HuH-7 (cell line): ENCODE results near the gene RGS7.

Experiments used
- DNase-seq: peaks from one replicate; pipeline ENCODE4 v3.0.0; 2011; ENCODE audit warnings: low spot score

The RGS7 gene

DNA sequence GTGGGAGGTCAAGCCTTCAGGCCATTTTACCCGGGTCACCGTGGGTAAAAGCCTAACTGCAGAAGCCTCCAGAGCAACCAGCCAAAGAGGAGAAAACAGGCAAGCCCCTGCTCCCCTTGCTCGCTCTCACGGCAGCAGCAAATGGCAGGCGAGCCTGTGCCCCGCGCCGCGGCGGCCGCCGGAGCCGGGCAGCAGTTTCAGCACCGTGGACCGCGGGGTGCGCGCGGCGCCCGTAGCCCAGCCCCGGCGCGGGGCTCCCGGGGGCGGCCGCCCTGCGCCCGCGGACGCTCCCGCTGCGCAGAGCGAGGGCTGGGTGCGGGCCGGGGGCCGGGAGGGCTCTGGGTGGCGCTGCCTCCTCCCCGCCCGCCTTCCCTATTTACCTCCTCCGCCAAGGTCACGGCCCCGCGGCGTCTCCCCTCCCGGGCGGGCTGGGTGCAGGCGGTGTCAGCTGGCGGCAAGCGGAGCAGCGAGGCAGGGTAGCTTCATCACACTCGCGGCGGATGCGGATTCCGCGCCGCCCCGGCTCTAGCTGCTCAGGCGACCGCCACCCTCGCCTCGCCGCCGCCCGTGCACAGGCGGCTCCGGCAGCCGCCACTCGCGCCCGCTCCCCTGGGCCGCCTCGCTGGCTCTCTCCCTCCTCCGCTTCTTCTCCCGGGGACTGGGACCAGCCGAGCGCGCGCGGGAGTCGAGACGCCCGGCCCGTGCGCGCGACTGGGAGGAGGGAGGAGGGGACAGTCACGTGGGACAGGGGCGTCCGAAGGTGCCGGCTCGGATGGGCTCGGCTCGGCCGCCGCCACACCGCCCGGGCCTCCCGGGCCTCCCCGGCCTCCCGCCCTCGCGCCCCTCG, at the start of gene RGS7:
TSS of gene RGS7 (minus strand) at position 687 of the 847 bp plus-strand sequence.
- peak; percentile 67 for DNase-seq

DNA sequence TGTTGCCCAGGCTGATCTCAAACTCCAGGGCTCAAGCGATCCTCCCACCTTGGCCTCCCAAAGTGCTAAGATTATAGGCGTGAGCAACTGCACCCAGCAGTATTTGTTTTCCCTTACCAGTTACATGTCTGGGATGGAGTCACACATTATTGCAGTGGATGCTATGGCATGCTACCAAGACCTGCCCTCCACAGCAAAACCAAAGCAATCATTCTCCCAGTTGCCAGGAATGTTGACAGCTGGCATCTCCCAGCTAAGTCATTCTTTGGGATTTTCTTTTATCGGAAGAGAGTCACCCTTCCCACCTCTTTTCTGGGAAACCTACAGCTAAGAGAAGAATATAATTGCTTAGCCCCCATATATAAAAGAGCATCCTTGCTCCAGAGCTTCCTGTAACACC, 49.4 kb upstream of the RGS7 start:
- DNase-seq: no peak

DNA sequence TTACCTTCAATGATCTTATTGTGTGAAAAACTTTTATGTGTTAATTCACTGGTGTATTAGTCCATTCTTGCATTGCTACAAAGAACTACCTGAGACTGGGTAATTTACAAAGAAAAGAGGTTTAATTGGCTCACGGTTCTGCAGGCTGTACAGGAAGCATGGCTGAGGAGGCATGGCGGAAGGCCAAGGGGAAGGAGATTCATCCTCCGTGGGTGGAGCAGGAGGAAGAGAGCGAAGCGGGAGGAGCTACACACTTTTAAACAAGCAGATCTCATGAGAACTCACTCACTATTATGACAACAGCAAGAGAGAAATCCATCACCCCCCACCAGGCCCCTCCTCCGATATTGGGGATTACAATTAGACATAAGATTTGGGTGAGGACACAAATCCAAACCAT, 44.2 kb upstream of the RGS7 start:
- DNase-seq: no peak

DNA sequence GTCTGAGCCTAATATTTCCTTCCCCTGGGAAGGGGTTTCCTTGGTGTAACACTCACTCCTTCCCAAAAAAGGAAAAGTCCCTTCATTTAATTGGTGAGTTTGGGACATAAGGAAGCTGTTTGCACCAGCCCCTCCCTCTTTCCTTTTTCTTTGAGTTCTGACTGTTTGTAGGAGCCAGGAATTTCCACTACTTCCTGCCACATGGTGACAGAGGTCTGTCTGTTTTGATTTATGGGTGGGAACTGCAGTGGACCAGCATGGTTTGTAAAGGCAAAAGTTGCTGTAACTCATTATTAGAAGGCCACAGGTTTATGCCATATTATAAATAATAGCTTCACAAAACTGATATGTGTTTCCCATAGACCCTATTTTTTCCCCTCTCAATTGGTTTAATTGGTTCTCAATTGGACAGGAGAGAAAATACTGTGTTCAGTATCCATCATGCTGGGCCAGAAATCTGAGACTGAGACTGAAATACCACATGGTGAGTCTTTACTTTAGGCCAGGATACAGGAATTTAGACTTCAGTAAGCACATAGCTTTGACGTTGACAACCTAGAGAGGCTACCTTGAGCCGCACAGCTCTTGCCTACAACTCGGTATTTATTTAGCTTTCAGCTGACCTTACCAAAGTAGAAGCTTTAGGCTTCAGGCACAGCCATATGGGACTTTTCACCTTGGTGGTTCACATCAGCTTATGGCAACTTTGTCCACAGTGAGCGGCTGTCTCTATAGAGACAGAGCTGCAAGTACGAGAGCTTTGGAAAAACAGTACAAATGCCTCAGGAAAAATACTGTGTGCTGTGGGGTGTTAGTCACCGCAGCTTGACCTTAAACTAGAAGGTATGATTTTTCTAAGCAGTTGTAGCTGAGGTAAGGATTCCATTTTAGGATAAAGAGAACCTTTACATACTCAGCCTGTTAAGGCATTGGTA, 40.0 kb upstream of the RGS7 start:
- DNase-seq: no peak

DNA sequence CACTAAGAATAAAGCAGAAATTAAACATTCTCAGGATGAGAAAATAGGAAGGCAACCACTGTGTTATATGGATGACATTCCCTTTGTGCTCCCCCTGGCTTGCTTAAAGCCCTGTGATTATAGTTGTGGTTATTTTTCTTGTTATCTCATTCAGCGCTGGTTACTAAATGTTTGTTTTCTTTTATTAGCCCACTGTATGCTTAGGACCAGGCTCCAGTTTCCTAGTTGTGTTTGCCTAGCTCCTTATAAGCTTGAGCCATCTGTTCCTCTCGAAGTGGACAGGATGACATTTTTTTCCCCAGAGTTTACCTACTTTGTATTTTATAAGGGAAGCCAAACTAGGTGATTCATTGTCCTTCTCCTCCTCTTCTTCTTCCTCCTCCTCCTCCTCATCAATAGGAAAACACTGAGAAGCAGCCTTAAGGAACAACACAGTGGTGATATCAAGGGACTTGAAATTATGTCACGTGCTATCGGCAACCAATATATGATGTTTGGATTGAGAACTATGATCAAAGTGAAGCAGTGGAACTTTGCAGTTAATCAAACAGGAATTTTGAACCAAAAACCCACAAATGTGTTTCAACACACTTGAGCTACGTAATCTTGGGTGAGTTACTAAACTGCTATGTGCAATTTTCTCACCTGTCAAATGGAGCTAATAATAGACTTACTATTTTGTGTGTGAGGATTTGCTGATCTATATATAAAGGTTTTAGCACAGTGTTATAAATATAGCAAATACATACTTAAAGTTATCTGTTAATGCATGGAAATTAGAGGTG, 35.1 kb upstream of the RGS7 start:
- DNase-seq: peak; percentile 23

DNA sequence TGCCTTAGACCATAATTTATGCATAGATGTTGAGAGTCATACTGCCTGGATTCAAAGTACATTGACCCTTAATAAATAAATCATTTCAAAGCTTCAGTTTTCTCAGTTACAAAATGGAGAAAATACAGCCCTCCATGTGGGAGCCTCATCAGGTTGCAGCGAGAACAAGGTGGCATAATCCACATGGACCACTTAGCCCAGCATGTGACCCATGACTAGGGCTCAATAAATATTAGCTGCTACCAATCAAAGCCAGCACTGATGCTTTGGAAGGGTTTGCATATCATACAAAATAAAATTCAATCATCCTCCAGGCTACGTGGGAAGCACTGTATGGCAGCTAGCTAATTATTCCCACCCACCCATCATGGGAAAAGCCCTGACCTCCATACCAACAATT, 33.5 kb upstream of the RGS7 start:
- DNase-seq: no peak

DNA sequence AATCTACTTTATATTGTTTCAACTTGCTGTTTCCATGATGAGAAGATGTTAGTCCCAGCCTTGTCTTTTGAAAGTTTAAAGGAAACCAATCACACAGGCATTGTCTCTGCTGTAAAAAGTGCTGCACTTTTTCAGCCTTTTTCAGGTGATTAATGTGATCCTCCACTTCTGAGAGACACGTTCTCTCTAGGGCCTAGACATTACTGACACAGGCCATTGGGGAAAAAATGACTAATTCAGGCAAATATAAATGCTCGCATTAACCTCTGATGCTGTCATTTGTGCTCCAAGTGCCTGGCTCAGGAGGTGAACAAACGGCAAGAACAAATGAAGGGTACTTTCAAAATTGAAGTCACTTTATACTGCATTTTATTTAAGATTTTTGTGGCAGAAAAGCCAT, 32.4 kb upstream of the RGS7 start:
- DNase-seq: no peak

DNA sequence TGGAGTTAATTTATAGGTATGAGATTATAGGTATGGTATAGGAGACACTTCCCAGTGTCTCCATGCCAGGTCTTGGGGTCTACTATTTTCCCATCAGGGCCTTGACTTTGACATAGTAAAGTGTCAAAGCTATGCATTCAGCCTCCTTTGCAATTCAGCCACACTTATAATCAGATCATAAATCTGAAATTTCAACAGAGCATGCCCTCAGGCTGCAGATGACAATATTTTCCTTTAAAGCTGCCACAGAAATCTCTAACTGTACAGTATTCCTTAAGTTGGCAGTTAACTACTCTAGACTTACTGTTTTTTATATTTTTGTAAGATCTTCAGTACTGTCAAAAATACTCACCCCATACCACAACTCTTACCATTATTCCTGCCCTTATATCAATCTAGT, 30.2 kb upstream of the RGS7 start:
- no peak for DNase-seq

DNA sequence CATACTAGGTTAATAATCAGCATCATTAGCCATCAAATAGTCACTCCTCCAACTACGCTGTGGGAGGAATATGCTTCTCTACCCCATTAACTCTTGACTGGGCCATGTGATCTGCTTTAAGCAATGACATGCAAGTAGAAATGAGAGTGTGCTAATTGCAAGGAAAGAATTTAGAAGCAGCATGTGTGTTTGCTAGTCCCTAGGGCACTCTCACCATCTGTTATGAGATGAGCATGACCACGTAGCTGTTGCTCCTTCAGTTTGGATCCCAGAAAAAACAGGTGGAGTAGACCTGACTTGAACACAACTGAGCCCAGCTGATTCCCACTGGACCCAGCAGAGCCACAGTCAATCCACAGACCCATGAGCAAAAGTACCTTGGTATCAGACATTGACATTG, 19.7 kb upstream of the RGS7 start:
- DNase-seq: no peak

DNA sequence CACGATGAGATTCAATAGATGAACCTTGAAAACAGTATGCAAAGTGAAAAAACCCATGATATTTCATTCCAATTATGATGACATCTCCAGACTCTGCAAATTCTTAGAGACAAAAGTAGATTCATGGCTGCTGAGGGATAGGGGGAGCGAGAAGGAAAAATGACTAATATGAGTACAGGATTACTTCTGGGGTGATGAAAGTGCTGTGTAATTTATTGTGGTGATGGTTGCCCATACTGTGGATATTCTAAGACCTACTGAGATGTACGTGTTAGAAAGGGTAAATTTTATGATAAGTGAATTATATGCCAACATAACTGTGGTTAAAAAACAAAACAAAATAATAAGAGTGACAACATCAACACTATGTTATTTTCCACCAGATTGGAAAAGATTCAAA, 18.9 kb upstream of the RGS7 start:
- no peak for DNase-seq

DNA sequence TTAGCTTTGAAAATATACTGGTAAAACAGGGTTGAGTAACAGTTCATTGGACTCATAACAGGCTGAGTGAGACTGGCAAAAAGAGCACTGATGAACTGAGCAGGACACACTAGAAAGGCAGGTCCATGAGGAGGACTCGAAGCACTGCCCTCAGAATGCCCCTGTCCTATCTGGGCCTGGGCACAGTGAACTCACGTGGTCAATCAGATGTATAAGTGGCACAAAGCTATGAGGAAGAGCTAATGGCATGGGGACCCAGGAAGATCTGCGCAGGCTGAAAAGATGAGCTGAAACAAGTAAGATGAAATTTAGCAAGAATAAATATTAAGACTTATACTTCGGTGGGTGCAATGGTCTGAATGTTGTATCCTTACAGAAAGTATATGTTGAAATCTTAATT, 9.2 kb upstream of the RGS7 start:
- no peak for DNase-seq

DNA sequence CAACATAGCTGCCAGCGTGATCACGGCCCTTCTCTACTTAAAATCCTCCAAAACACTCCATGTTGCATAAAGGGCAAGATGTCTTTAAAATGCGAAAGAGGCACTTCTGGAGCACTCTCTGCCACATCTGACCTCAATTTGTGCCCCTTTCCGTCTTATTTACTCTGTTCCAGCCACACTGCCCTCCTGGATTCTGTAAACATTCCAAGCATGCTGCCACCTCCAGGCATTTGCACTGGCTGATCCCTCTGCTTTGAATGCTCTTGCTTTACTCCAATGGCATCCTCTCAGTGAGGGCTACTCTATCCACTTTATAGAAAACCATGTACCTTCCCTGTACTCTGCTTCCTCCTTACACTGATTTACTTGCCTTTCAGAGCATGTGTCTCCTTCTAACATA, 5.3 kb upstream of the RGS7 start:
- DNase-seq: no peak

DNA sequence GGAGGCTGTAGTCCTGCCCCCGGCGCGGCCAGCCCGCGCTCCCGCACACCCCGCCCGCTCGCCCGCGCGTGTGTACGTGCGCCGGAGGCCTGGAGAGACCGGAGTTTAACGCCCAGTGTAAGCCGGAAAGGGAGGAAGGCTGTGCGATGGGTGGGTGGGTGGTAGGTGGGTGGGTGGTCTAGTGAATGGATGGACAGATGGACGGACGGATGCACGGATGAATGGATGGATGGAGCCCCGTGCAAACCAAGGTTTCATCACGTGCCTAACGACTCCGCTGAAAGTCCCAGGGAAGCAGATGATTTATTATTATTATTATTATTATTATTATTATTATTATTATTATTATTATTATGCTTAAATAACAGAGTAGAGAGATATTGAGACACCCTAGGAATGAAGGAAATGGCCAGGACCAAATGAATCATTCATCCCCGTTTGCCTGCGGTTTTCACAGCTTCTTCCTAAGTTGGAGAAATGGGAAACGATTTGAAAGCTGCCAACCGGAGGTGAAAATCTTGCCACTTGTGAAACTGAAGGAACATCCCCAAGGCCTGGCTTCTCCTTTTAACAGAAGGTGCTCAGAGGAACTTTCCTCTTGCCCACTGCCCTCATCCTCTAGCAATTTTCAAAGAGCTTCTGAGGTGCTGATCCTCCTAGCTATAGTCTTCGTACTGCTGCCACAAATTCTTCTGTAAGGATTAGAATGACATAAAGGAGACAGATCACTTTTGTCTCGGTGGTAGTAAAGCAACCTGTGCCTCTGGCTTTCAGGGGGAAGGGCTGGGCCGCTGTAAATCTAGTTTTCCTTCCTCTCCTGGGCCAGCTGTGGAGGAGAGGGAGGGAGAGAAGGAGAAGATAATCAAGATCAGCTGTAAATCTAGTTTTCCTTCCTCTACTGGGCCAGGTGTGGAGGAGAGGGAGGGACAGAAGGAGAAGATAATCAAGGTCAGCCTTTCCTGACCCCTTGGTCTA, 648 bp upstream of the RGS7 start:
- no peak for DNase-seq

DNA sequence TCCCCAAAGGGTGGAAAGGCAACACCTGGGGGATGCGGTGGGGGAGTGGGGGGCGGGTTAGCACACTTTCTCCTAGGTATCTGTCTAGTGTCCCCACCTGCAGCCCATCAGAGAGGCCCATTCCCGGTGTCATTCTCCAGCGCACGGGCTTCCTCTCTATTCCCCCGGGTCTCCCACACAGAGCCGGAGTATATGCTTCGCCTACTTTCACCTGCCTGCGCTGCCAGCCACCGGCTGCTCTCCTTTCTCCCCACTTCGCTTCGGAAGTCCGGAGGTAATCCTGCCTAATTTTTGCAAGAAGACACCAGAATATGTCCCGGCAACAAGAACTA, 852 bp downstream of the RGS7 start:
- DNase-seq: no peak

DNA sequence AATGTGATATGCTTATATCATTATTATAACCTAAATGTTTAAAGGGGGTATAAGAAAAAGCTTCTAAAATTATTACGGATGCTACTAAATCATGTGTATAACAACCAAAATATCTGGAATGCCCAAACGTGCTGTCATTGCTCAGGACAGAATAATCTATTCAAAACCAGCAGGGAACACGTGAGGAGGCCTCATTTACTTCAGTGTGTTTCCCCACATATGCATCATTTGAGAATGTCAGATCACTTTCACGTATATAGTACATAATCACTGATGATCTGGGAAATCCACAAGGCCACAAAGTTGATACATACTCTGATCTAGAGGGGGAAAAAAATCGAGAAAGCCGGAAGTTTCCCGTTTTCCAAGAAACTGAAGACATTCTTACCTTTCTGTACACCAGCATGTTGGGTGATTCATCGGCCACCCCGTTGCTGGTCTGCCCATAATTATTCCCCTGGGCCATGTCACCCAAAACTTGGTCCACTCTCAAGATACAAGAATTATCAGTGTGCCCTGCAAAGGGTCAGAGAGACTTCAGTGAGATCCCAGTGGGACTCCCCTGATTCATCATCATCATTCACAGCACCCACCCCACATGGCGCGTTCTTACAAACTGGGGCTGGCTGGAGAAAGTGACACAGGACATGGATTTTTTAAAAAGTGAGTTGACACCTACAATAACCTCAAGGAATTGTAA, 1.5 kb downstream of the RGS7 start:
- no peak for DNase-seq

DNA sequence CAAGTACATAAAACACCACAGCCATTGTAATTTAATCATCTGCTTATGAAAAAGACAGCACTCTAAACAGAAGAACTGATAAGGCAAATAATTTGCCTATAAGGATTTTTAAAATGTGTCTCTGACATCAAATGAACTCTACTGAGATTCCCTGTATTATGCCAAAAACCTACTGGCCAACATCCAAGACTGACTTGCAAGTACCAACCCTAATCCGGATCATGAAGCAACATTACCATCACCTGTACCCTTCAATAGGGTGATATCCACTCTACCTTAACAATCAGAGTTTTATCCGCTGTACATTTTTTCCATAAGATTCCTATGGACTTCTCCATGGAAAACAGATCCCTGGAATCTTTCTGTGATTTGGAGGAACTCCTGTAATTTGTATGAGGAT, 4.6 kb downstream of the RGS7 start:
- no peak for DNase-seq

DNA sequence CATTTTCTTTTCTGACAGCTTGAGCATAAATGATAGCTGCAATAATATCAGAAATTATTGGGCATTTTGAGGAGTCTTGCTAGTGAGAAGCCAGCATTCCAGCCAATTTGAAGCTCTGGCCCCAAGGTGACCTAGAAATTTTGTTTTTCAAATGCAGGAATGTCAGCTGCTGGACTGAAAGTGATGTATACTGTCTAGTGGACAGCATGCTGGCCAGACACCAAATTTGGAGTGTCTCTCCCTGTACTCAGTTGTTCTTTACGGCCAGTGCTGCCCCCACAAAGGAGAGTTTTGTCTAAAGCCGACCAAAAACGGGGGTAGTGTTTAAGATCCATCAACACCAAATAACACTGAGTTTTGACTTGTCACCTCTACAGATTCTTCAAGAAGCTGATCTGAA, 5.2 kb downstream of the RGS7 start:
- no peak for DNase-seq

DNA sequence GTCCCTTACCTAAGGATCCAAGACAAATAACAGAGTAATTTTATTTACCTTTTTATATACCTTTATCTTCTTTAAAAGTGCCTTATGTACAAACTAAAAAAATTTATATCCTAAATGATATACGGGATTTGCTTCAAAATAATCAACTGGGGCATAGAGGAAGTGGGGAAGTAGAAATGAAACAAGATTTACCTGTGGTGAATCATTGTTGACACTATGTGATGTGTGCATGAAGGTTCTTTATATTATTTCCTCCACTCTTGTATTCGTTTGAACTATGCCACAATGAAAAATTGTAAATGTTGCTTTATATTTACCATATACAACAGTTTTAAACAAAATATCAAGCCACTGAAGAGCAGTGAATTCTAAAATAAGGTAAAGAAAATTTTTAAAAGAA, 13.0 kb downstream of the RGS7 start:
- no peak for DNase-seq

DNA sequence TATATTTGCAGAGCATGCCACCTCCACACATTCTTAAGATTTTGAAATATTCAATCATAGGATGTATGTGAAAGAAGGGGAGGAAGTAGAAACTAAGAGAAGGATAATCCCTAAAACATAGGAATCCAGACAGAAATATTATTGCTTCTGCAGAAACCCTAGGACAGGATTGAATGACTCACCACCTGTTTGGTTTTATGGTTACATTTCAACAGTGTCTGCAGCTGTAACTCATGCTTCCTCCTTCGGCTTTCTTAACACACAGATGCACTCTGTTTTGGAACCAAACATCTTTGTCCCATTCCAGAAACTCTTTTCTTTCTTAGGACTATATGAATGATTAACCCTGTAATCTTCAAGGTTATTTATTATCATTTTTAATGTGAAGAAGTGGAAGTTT, 20.7 kb downstream of the RGS7 start:
- DNase-seq: no peak

DNA sequence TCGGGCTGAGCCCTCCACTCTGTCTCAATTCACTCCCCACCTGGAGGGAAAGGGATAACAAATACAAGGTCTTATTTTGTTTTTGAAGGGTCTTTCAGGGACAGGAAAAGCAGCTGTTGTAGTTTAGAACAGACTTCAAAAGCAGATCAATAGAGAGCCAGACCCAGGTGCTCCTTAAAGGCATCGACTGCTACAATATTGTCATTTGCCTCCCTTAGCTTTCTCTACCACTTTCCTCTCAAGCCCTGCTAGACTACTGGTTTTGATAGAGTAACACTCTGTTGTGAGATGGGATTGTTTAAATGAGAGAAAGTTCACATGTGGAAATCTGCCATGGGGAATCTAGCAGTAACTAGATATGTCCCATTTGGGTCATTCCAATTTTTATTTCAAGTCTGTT, 24.0 kb downstream of the RGS7 start:
- no peak for DNase-seq

DNA sequence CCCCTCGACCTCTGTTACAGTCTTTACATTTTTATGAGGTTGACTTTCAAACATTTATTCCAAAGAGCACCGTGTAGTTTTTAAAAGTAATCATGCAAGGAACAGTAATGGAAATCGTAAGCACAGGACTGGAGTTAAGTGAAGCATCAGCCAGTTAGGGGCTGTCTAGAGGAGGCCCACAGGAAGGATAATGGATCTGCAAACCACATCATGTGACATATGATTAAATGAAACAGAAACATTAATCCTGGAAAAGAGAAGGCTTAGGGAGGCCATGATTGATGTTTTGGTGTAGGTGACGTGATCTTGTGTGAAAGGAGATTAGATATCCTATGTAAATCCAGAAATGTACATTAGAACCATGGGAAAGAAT, 25.0 kb downstream of the RGS7 start:
- DNase-seq: no peak
